ENCODE measurements around the gene CASKIN1.

DNA sequence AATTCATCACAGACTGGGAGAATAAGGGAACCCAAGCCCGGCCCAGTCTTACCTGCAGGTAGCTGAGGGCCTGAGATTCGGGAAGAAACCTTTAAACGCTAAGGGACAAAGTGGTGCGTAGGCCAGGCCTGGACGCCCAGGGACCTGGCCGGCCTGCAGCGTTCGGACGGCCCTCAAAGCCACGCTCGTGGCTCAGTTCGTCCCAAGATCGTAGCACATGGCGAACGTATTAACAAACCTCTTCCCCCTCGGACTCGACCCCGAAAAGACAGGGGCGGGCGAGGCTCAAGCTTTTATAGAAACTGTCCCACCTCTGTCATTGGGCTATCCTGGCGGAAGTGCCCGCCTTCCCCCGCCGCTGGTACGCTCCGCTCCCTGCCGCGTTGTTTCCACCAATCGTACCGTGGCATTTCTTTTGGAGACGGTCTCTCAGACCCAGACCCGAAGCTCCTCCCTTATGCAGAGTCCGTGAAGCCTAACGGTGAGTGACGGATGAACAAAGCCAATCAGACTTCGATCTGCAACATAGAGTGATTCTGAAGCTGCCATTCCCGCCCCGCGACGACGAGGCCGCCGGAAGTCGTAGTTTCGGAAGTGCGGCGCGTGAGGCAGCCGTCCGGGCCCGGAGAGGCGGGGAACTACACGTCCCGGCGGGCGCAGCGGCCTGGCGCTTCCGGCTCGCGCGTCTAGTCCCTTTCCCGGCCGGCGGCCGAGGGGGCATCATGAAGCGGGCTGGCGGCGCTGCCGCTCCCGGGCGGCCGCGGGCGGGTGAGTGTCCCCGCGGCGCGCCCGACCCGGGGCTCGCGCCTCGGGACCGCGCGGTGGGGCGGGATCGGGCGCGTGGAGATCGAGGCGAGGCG lies 41.1 kb downstream of the CASKIN1 start, which contains the start of gene TRAF7:
- TF ChIP-seq, protein P1, sequence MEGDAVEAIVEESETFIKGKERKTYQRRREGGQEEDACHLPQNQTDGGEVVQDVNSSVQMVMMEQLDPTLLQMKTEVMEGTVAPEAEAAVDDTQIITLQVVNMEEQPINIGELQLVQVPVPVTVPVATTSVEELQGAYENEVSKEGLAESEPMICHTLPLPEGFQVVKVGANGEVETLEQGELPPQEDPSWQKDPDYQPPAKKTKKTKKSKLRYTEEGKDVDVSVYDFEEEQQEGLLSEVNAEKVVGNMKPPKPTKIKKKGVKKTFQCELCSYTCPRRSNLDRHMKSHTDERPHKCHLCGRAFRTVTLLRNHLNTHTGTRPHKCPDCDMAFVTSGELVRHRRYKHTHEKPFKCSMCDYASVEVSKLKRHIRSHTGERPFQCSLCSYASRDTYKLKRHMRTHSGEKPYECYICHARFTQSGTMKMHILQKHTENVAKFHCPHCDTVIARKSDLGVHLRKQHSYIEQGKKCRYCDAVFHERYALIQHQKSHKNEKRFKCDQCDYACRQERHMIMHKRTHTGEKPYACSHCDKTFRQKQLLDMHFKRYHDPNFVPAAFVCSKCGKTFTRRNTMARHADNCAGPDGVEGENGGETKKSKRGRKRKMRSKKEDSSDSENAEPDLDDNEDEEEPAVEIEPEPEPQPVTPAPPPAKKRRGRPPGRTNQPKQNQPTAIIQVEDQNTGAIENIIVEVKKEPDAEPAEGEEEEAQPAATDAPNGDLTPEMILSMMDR (IDR thresholded peaks at IDR 0.05; ENCODE audit: insufficient read depth, low read length, poor library complexity, severe bottlenecking), result no peak
- no peak for TF ChIP-seq EZH2phosphoT487 (conservative IDR thresholded peaks at IDR 0.05; ENCODE audit: low read length)
